Sigmoid colon (tissue), 7 donors: ENCODE results near the gene LRRC72. TPM values are rescaled to one million over a fixed set of nuclear protein-coding genes. Genes with fewer than 3 reads are reported as not detected.

ENCODE experiments used
- DNase-seq: peaks from one replicate; pipeline ENCODE4 v3.0.0-alpha.2; 2019
- H3K27ac ChIP-seq, 4 donors: fragments of 200-600 bp; sonication (generic); one replicate each; pipeline ENCODE4 v1.5.1; 2016 to 2019; ENCODE audit warnings: mild to moderate bottlenecking in 1 of 4
- H3K27me3 ChIP-seq, 3 donors: fragments of 200-600 bp; sonication (generic); one replicate each; pipeline ENCODE4 v1.5.1; 2019; ENCODE audit warnings: mild to moderate bottlenecking in 1 of 3
- H3K36me3 ChIP-seq, 4 donors: fragments of 200-600 bp; sonication (generic); one replicate each; pipeline ENCODE4 v1.5.1; 2016 to 2019
- H3K4me1 ChIP-seq, 4 donors: fragments of 200-600 bp; sonication (generic); one replicate each; pipeline ENCODE4 v1.5.1; 2017 to 2019
- H3K4me3 ChIP-seq, 4 donors: fragments of 200-600 bp; sonication (generic); one replicate each; pipeline ENCODE4 v1.5.1; 2017 to 2019; ENCODE audit warnings: mild to moderate bottlenecking in 2 of 4, moderate library complexity in 1 of 4
- H3K9me3 ChIP-seq, 4 donors: fragments of 200-600 bp in 3 of 4; sonication (generic) in 3 of 4; one replicate each; pipeline versions ENCODE4 v1.5.1 to v1.6.1; 2013 to 2019
- CTCF ChIP-seq, 4 experiments: fragments of 450-650 bp in 3 of 4; fragments of 200-600 bp in 1 of 4; IDR thresholded peaks; one replicate each; pipeline ENCODE4 v1.5.1; 2016 to 2019; ENCODE audit warnings: antibody characterized with exemption in 4 of 4, mild to moderate bottlenecking in 3 of 4, moderate library complexity in 2 of 4
- EP300 ChIP-seq, 4 donors: sonication (generic); formaldehyde crosslinking; IDR thresholded peaks; one replicate each; pipeline ENCODE4 v1.6.1; 2017; ENCODE audit warnings: antibody characterized with exemption in 4 of 4
- POLR2A ChIP-seq, 2 donors: fragments of 450-650 bp; IDR thresholded peaks; one replicate each; pipeline ENCODE4 v1.6.1; 2016; ENCODE audit warnings: antibody characterized with exemption in 2 of 2, mild to moderate bottlenecking in 2 of 2, moderate library complexity in 2 of 2
- POLR2AphosphoS5 ChIP-seq, 4 donors: sonication (generic); formaldehyde crosslinking; IDR thresholded peaks; one replicate each; pipeline ENCODE4 v1.6.1; 2017; ENCODE audit warnings: antibody characterized with exemption in 4 of 4
- WGBS, 2 donors: extraction: QIAGEN DNeasy Blood & Tissue Kit; methylation state at CpG; one replicate each; pipeline ENCODE4 v1.1.7; 2013; 5-methylcytosine and 5-hydroxymethylcytosine counted together
- intact Hi-C: fragments of 100-400 bp; cut with DNase I; formaldehyde crosslinking; loops from one replicate; pipeline ENCODE4 v1.15.1; 2023
- polyA plus RNA-seq, 3 donors: library from polyadenylated mRNA; stranded (reverse); fragments of 200-250 nt; gene quantifications; one replicate each; pipeline ENCODE4 v1.2.3, GENCODE V29; 2013
- total RNA-seq, 4 donors: library from RNA; depleted of rRNA; stranded (reverse); fragments of >200 nt; gene quantifications; one replicate each; pipeline ENCODE4 v1.1.0, GENCODE V29; 2016
- donor health status: healthy with polysubstance abuse.
- donor health status: Bipolar disorder and iron deficiency.
- donor health status: healthy.

Gene LRRC72
- total and polyA plus RNA-seq, 7 donors = not detected

DNA sequence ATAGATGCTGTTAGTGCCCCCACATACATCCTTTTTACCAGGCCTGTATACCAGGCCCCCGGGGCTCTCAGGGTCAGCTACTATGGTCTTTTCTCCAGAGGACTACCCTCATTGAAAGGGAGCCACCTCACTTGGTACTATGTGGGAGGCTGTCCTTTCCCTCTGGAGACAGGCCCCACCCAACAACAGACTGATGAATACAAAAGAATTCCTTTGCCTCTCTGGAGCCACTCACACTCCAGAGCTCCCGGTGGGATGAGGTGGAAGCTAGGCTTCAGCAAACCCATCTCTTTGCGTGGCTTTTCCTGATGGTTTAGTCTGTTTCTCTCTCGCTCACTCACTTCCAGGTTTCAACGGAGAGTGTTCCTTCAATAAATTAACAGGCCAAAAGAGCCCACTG lies 88.6 kb downstream of the LRRC72 start:
- Histone ChIP-seq H3K4me3 (no peak overlapping the region), H3K27ac (no peak overlapping the region), H3K27me3 (no peaks in the 10 kb centered on the region), H3K9me3 (no peaks in the 10 kb centered on the region), H3K4me1 (no peaks in the 10 kb centered on the region), H3K36me3 (peaks cover 0 to 68% (median 4%) of the 10 kb centered on the region in 4 donors)
- no peak for TF ChIP-seq POLR2AphosphoS5 (IDR thresholded peaks at IDR 0.05)
- TF ChIP-seq CTCF (IDR thresholded peaks at IDR 0.05) = no peak
- TF ChIP-seq POLR2A (IDR thresholded peaks at IDR 0.05) = no peak
- no peak for TF ChIP-seq EP300 (IDR thresholded peaks at IDR 0.05)
- 80 to 83% methylated on average over 5 of the region's 5 CpGs for WGBS, 2 donors
- DNase-seq = no peak
- intact Hi-C loops = no loop called here

DNA sequence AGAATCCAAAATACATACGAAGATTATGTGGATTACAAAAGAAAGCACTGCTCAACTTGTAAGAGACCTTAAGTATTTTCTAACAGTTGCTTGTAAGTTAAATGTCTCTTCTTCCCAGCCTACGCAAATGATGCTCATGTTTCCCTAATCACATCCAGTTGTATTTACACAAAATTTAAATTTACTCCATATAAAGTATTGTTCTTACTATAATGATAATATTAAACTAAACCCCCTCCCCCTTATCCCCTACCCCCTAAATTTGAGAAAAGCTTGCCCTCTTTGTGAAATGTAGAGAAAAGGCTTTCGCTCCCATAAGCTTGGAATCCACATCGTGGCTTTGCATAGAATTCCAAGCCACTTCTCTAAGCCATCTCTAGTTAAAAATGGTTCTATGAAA lies 89.5 kb downstream of the LRRC72 start:
- peaks cover 0 to 71% (median 2%) of the 10 kb centered on the region in 4 donors for H3K36me3 ChIP-seq
- no peak for DNase-seq
- no peaks in the 10 kb centered on the region for H3K9me3 ChIP-seq
- no peak for TF ChIP-seq POLR2AphosphoS5 (IDR thresholded peaks at IDR 0.05)
- TF ChIP-seq CTCF (IDR thresholded peaks at IDR 0.05) = no peak
- no peak for TF ChIP-seq POLR2A (IDR thresholded peaks at IDR 0.05)
- no peak for TF ChIP-seq EP300 (IDR thresholded peaks at IDR 0.05)
- intact Hi-C loops = no loop called here
- 63 to 75% methylated on average over 4 of the region's 4 CpGs for WGBS, 2 donors
- H3K4me1 ChIP-seq = no peaks in the 10 kb centered on the region
- no peaks in the 10 kb centered on the region for H3K27me3 ChIP-seq
- no peak overlapping the region for H3K4me3 ChIP-seq
- H3K27ac ChIP-seq = no peak overlapping the region

- no peaks in the 10 kb centered on the region for H3K4me1 ChIP-seq
- H3K27ac ChIP-seq = no peak overlapping the region
- no peaks in the 10 kb centered on the region for H3K9me3 ChIP-seq
- intact Hi-C loops = no loop called here
- H3K4me3 ChIP-seq = no peak overlapping the region
- TF ChIP-seq POLR2AphosphoS5 (IDR thresholded peaks at IDR 0.05) = no peak
- 86 to 94% methylated on average over 18 of the region's 18 CpGs for WGBS, 2 donors
- no peak for DNase-seq
- H3K36me3 ChIP-seq = peaks cover 0 to 75% (median 2%) of the 10 kb centered on the region in 4 donors
- no peaks in the 10 kb centered on the region for H3K27me3 ChIP-seq
Observed at GRCh38 chr7:16616542-16616941, 89.9 kb downstream of the LRRC72 start.

GRCh38 chr7:16619979-16620408 lies 93.4 kb downstream of the LRRC72 start:
- WGBS, 2 donors = 77 to 97% methylated on average over 2 of the region's 2 CpGs

DNA sequence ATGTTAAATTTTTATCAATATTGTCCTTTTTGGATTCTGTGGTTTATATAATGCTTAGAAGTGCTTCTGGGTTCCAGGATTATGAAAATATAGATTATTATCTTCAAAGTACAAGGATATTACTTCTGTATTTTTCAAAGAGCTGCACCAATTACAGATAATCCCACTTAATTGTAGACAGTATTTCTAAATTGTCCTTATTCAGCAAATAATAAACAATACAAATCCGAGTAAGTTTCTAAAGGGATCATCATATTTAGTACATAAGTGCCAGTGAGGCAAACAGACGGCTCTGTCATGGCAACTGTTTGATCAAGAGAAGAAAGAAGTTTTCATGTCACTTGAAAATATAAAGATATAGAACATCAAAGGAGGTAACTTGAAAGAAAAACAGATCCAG lies 99.8 kb downstream of the LRRC72 start:
- peaks cover 0 to 44% (median 0%) of the 10 kb centered on the region in 4 donors for H3K36me3 ChIP-seq
- no peak for DNase-seq
- no peak overlapping the region for H3K4me3 ChIP-seq
- no peak for TF ChIP-seq POLR2A (IDR thresholded peaks at IDR 0.05)
- no peak for TF ChIP-seq CTCF (IDR thresholded peaks at IDR 0.05)
- no peak for TF ChIP-seq EP300 (IDR thresholded peaks at IDR 0.05)
- no peak for TF ChIP-seq POLR2AphosphoS5 (IDR thresholded peaks at IDR 0.05)
- H3K27ac ChIP-seq = no peak overlapping the region
- H3K27me3 ChIP-seq = no peaks in the 10 kb centered on the region
- intact Hi-C loops = no loop called here
- H3K4me1 ChIP-seq = peaks cover 0 to 11% (median 0%) of the 10 kb centered on the region in 4 donors
- H3K9me3 ChIP-seq = no peaks in the 10 kb centered on the region
- 82 to 89% methylated on average over 2 of the region's 2 CpGs for WGBS, 2 donors

More at GRCh38 chr7:16619979-16620408, 93.4 kb downstream of the LRRC72 start:
- Histone ChIP-seq H3K4me3 (no peak overlapping the region), H3K27me3 (no peaks in the 10 kb centered on the region), H3K4me1 (peaks cover 0 to 8% (median 0%) of the 10 kb centered on the region in 4 donors), H3K27ac (no peak overlapping the region), H3K36me3 (peaks cover 0 to 83% (median 0%) of the 10 kb centered on the region in 4 donors), H3K9me3 (no peaks in the 10 kb centered on the region)
- intact Hi-C loops = no loop called here
- DNase-seq = no peak
- TF ChIP-seq POLR2A (IDR thresholded peaks at IDR 0.05) (no peak), CTCF (IDR thresholded peaks at IDR 0.05) (no peak), POLR2AphosphoS5 (IDR thresholded peaks at IDR 0.05) (no peak), EP300 (IDR thresholded peaks at IDR 0.05) (no peak)
